Parathyroid adenoma (tissue), 2 donors: ENCODE data around the gene KCNT1.

Experiments
- H2AFZ ChIP-seq: fragments of 300-600 bp; sonication (generic); one replicate; pipeline ENCODE4 v1.7.0; 2017; ENCODE audit warnings: antibody characterized with exemption, mild to moderate bottlenecking
- H3K27ac ChIP-seq: fragments of 300-600 bp; sonication (generic); one replicate; pipeline ENCODE4 v1.7.0; 2017
- H3K27me3 ChIP-seq: fragments of 300-600 bp; sonication (generic); one replicate; pipeline ENCODE4 v1.7.0; 2017; ENCODE audit warnings: low read length; ENCODE audit not compliant: control insufficient read depth, insufficient read depth
- H3K36me3 ChIP-seq: fragments of 300-600 bp; sonication (generic); one replicate; pipeline ENCODE4 v1.7.0; 2017; ENCODE audit warnings: low read length; ENCODE audit not compliant: control insufficient read depth, insufficient read depth
- H3K4me1 ChIP-seq: fragments of 300-600 bp; sonication (generic); one replicate; pipeline ENCODE4 v1.7.0; 2017; ENCODE audit warnings: control low read depth
- H3K4me2 ChIP-seq: fragments of 300-600 bp; sonication (generic); one replicate; pipeline ENCODE4 v1.7.0; 2017; ENCODE audit warnings: low read length
- H3K4me3 ChIP-seq: fragments of 300-600 bp; sonication (generic); one replicate; pipeline ENCODE4 v1.7.0; 2017; ENCODE audit warnings: low read depth, low read length
- H3K79me2 ChIP-seq: fragments of 300-600 bp; sonication (generic); one replicate; pipeline ENCODE4 v1.7.0; 2017; ENCODE audit warnings: control low read depth
- H3K9ac ChIP-seq: fragments of 300-600 bp; sonication (generic); one replicate; pipeline ENCODE4 v1.7.0; 2017; ENCODE audit warnings: mild to moderate bottlenecking
- H3K9me3 ChIP-seq: fragments of 300-600 bp; sonication (generic); one replicate; pipeline ENCODE4 v1.7.0; 2017; ENCODE audit warnings: low read length; ENCODE audit not compliant: control insufficient read depth
- CTCF ChIP-seq: fragments of 300-600 bp; sonication (generic); IDR thresholded peaks from one replicate; pipeline ENCODE4 v1.7.0; 2017; ENCODE audit warnings: antibody characterized with exemption, mild to moderate bottlenecking
- donor health status: primary hyperparathyroidism.

KCNT1 gene

GRCh38 chr9:135680056-135680455, 21.9 kb upstream of the KCNT1 start:
- H3K4me3 ChIP-seq, result no peak overlapping the region
- H3K9me3 ChIP-seq, result no peaks in the 10 kb centered on the region
- no peaks in the 10 kb centered on the region for H3K36me3 ChIP-seq
- peaks cover 2% of the 10 kb centered on the region for H3K27me3 ChIP-seq
- no peak overlapping the region for H3K27ac ChIP-seq
- no peak overlapping the region for H3K9ac ChIP-seq
- no peak overlapping the region for H3K4me2 ChIP-seq
- H3K79me2 ChIP-seq, result no peaks in the 10 kb centered on the region
- TF ChIP-seq CTCF, result no peak
- H2AFZ ChIP-seq, result no peak overlapping the region
- no peaks in the 10 kb centered on the region for H3K4me1 ChIP-seq

GRCh38 chr9:135681161-135681560, 20.8 kb upstream of the KCNT1 start:
- no peak overlapping the region for H3K27ac ChIP-seq
- H3K9ac ChIP-seq, result no peak overlapping the region
- no peaks in the 10 kb centered on the region for H3K79me2 ChIP-seq
- peaks cover 2% of the 10 kb centered on the region for H3K27me3 ChIP-seq
- H3K4me2 ChIP-seq, result no peak overlapping the region
- TF ChIP-seq CTCF, result no peak
- H3K36me3 ChIP-seq, result no peaks in the 10 kb centered on the region
- no peaks in the 10 kb centered on the region for H3K4me1 ChIP-seq
- H3K4me3 ChIP-seq, result no peak overlapping the region
- no peak overlapping the region for H2AFZ ChIP-seq
- no peaks in the 10 kb centered on the region for H3K9me3 ChIP-seq

GRCh38 chr9:135683401-135684034, 18.5 kb upstream of the KCNT1 start:
- H3K4me2 ChIP-seq, result no peak overlapping the region
- no peak overlapping the region for H2AFZ ChIP-seq
- no peak for TF ChIP-seq CTCF
- H3K4me1 ChIP-seq, result no peaks in the 10 kb centered on the region
- no peak overlapping the region for H3K9ac ChIP-seq
- H3K27me3 ChIP-seq, result peaks cover 2% of the 10 kb centered on the region
- no peaks in the 10 kb centered on the region for H3K9me3 ChIP-seq
- no peaks in the 10 kb centered on the region for H3K36me3 ChIP-seq
- H3K27ac ChIP-seq, result no peak overlapping the region
- H3K79me2 ChIP-seq, result no peaks in the 10 kb centered on the region
- H3K4me3 ChIP-seq, result no peak overlapping the region

- H3K4me3 ChIP-seq, result no peak overlapping the region
- no peaks in the 10 kb centered on the region for H3K36me3 ChIP-seq
- no peak for TF ChIP-seq CTCF
- H3K79me2 ChIP-seq, result no peaks in the 10 kb centered on the region
- peaks cover 2% of the 10 kb centered on the region for H3K27me3 ChIP-seq
- no peak overlapping the region for H3K9ac ChIP-seq
- H3K4me2 ChIP-seq, result no peak overlapping the region
- H3K4me1 ChIP-seq, result no peaks in the 10 kb centered on the region
- H3K27ac ChIP-seq, result no peak overlapping the region
- no peaks in the 10 kb centered on the region for H3K9me3 ChIP-seq
- no peak overlapping the region for H2AFZ ChIP-seq
These were observed 17.3 kb upstream of the KCNT1 start for GRCh38 chr9:135684691-135685090.

- H3K4me2 ChIP-seq, result no peak overlapping the region
- H3K27ac ChIP-seq, result no peak overlapping the region
- no peaks in the 10 kb centered on the region for H3K36me3 ChIP-seq
- H3K9ac ChIP-seq, result no peak overlapping the region
- peaks cover 2% of the 10 kb centered on the region for H3K27me3 ChIP-seq
- no peak overlapping the region for H2AFZ ChIP-seq
- no peak overlapping the region for H3K4me3 ChIP-seq
- TF ChIP-seq CTCF, result no peak
- H3K9me3 ChIP-seq, result no peaks in the 10 kb centered on the region
- H3K79me2 ChIP-seq, result no peaks in the 10 kb centered on the region
- no peaks in the 10 kb centered on the region for H3K4me1 ChIP-seq
These were observed 14.8 kb upstream of the KCNT1 start for GRCh38 chr9:135687216-135687615.
